Activated naive CD8-positive, alpha-beta T cell treated with anti-CD3 and anti-CD28 coated beads, Interleukin-2, amount 50 U/mL, for 24 hours (primary cell): Measurements from ENCODE around the gene ACOXL.
"Not testable (repeated sequence)": the region's sequence is repeated elsewhere in the genome, so short reads cannot be mapped to it uniquely, and the experiment has no call there.

Source experiments
- ATAC-seq: fragments of 150-1000 bp; cut with Tn5 transposase; one replicate; pipeline ENCODE4 v1.10.0; 2021
- DNase-seq: peaks from one replicate; pipeline ENCODE4 v3.0.0; 2021
- H3K27ac Mint-ChIP-seq: one replicate; pipeline ENCODE4 v1.8.0; 2021; ENCODE audit warnings: mild to moderate bottlenecking, mixed read lengths
- H3K27me3 Mint-ChIP-seq: one replicate; pipeline ENCODE4 v1.8.0; 2021; ENCODE audit warnings: mixed read lengths
- H3K36me3 Mint-ChIP-seq: one replicate; pipeline ENCODE4 v1.8.0; 2021; ENCODE audit warnings: low read depth, mixed read lengths
- H3K4me1 Mint-ChIP-seq: one replicate; pipeline ENCODE4 v1.8.0; 2021; ENCODE audit warnings: mixed read lengths
- H3K4me3 Mint-ChIP-seq: one replicate; pipeline ENCODE4 v1.8.0; 2021; ENCODE audit warnings: mild to moderate bottlenecking, moderate library complexity, mixed read lengths
- H3K9me3 Mint-ChIP-seq: one replicate; pipeline ENCODE4 v1.8.0; 2021; ENCODE audit warnings: mixed read lengths

ACOXL gene

GRCh38 chr2:110955556-110955955, 223.2 kb downstream of the ACOXL start:
- no peak overlapping the region for H3K4me3 Mint-ChIP-seq
- peaks cover 6% of the 10 kb centered on the region for H3K27me3 Mint-ChIP-seq
- H3K36me3 Mint-ChIP-seq: no peaks in the 10 kb centered on the region
- DNase-seq (no peak), ATAC-seq (no peak)
- no peaks in the 10 kb centered on the region for H3K9me3 Mint-ChIP-seq
- H3K4me1 Mint-ChIP-seq: no peaks in the 10 kb centered on the region
- H3K27ac Mint-ChIP-seq: no peak overlapping the region

GRCh38 chr2:110957293-110957692, 224.9 kb downstream of the ACOXL start:
- no peak for DNase-seq
- Mint-ChIP-seq H3K27me3 (peaks cover 10% of the 10 kb centered on the region), H3K4me3 (no peak overlapping the region), H3K36me3 (no peaks in the 10 kb centered on the region), H3K27ac (no peak overlapping the region), H3K4me1 (no peaks in the 10 kb centered on the region), H3K9me3 (peaks cover 3% of the 10 kb centered on the region)
- ATAC-seq: no peak

GRCh38 chr2:110958346-110959119, 226.2 kb downstream of the ACOXL start:
- H3K9me3 Mint-ChIP-seq: peaks cover 3% of the 10 kb centered on the region
- no peaks in the 10 kb centered on the region for H3K36me3 Mint-ChIP-seq
- peaks cover 10% of the 10 kb centered on the region for H3K27me3 Mint-ChIP-seq
- ATAC-seq (no peak), DNase-seq (no peak)
- no peak overlapping the region for H3K4me3 Mint-ChIP-seq
- H3K4me1 Mint-ChIP-seq: no peaks in the 10 kb centered on the region
- no peak overlapping the region for H3K27ac Mint-ChIP-seq

GRCh38 chr2:110959198-110959597, 226.8 kb downstream of the ACOXL start:
- Mint-ChIP-seq H3K36me3 (no peaks in the 10 kb centered on the region), H3K27me3 (peaks cover 10% of the 10 kb centered on the region), H3K4me3 (no peak overlapping the region), H3K27ac (no peak overlapping the region), H3K4me1 (no peaks in the 10 kb centered on the region), H3K9me3 (peaks cover 3% of the 10 kb centered on the region)
- ATAC-seq (no peak), DNase-seq (no peak)

- ATAC-seq: no peak
- no peak overlapping the region for H3K27ac Mint-ChIP-seq
Observed at GRCh38 chr2:110960281-110960680, 227.9 kb downstream of the ACOXL start.

GRCh38 chr2:110960954-110961353, 228.6 kb downstream of the ACOXL start:
- H3K4me3 Mint-ChIP-seq: no peak overlapping the region
- H3K27ac Mint-ChIP-seq: no peak overlapping the region
- ATAC-seq (no peak), DNase-seq (no peak)
- no peaks in the 10 kb centered on the region for H3K4me1 Mint-ChIP-seq
- peaks cover 3% of the 10 kb centered on the region for H3K9me3 Mint-ChIP-seq
- H3K36me3 Mint-ChIP-seq: no peaks in the 10 kb centered on the region
- H3K27me3 Mint-ChIP-seq: peaks cover 8% of the 10 kb centered on the region

More at GRCh38 chr2:110960281-110960680, 227.9 kb downstream of the ACOXL start:
- Mint-ChIP-seq H3K4me3 (no peak overlapping the region), H3K27me3 (peaks cover 8% of the 10 kb centered on the region), H3K36me3 (no peaks in the 10 kb centered on the region), H3K4me1 (no peaks in the 10 kb centered on the region), H3K9me3 (peaks cover 3% of the 10 kb centered on the region)
- DNase-seq: no peak

GRCh38 chr2:110961643-110962042, 229.3 kb downstream of the ACOXL start:
- not testable (repeated sequence) for H3K4me1 Mint-ChIP-seq, H3K27ac Mint-ChIP-seq, H3K36me3 Mint-ChIP-seq, DNase-seq, H3K9me3 Mint-ChIP-seq, H3K4me3 Mint-ChIP-seq, ATAC-seq, H3K27me3 Mint-ChIP-seq

GRCh38 chr2:110969696-110970095, 237.3 kb downstream of the ACOXL start:
- H3K27me3 Mint-ChIP-seq: peaks cover 9% of the 10 kb centered on the region
- DNase-seq: no peak
- H3K4me1 Mint-ChIP-seq: no peaks in the 10 kb centered on the region
- H3K4me3 Mint-ChIP-seq: no peak overlapping the region
- ATAC-seq: no peak
- H3K9me3 Mint-ChIP-seq: peaks cover 5% of the 10 kb centered on the region
- H3K27ac Mint-ChIP-seq: no peak overlapping the region
- H3K36me3 Mint-ChIP-seq: no peaks in the 10 kb centered on the region

GRCh38 chr2:110970201-110970600, 237.8 kb downstream of the ACOXL start:
- H3K9me3 Mint-ChIP-seq: peaks cover 5% of the 10 kb centered on the region
- H3K27me3 Mint-ChIP-seq: peaks cover 7% of the 10 kb centered on the region
- H3K4me3 Mint-ChIP-seq: no peak overlapping the region
- no peaks in the 10 kb centered on the region for H3K4me1 Mint-ChIP-seq
- no peak for ATAC-seq
- H3K27ac Mint-ChIP-seq: no peak overlapping the region
- no peak for DNase-seq
- H3K36me3 Mint-ChIP-seq: no peaks in the 10 kb centered on the region

- Mint-ChIP-seq H3K9me3 (peaks cover 5% of the 10 kb centered on the region), H3K36me3 (no peaks in the 10 kb centered on the region), H3K27me3 (peaks cover 10% of the 10 kb centered on the region), H3K27ac (no peak overlapping the region), H3K4me3 (no peak overlapping the region), H3K4me1 (no peaks in the 10 kb centered on the region)
- DNase-seq: no peak
- no peak for ATAC-seq
Observed at GRCh38 chr2:110971811-110972210, 239.4 kb downstream of the ACOXL start.

- no peak overlapping the region for H3K27ac Mint-ChIP-seq
- DNase-seq: no peak
Observed at GRCh38 chr2:110973262-110973661, 240.9 kb downstream of the ACOXL start.

GRCh38 chr2:110977403-110977802, 245.0 kb downstream of the ACOXL start:
- no peak for ATAC-seq
- Mint-ChIP-seq H3K27me3 (peaks cover 4% of the 10 kb centered on the region), H3K27ac (no peak overlapping the region), H3K4me1 (no peaks in the 10 kb centered on the region), H3K36me3 (no peaks in the 10 kb centered on the region), H3K9me3 (no peaks in the 10 kb centered on the region), H3K4me3 (no peak overlapping the region)
- DNase-seq: no peak

More at GRCh38 chr2:110973262-110973661, 240.9 kb downstream of the ACOXL start:
- Mint-ChIP-seq H3K36me3 (no peaks in the 10 kb centered on the region), H3K4me1 (no peaks in the 10 kb centered on the region), H3K9me3 (peaks cover 5% of the 10 kb centered on the region), H3K27me3 (peaks cover 10% of the 10 kb centered on the region), H3K4me3 (no peak overlapping the region)
- no peak for ATAC-seq

- no peak overlapping the region for H3K27ac Mint-ChIP-seq
- no peaks in the 10 kb centered on the region for H3K9me3 Mint-ChIP-seq
- DNase-seq: no peak
- ATAC-seq: no peak
- no peaks in the 10 kb centered on the region for H3K4me1 Mint-ChIP-seq
- H3K36me3 Mint-ChIP-seq: no peaks in the 10 kb centered on the region
- H3K27me3 Mint-ChIP-seq: peaks cover 4% of the 10 kb centered on the region
- no peak overlapping the region for H3K4me3 Mint-ChIP-seq
Observed at GRCh38 chr2:110978148-110978547, 245.8 kb downstream of the ACOXL start.

GRCh38 chr2:110978756-110979470, 246.5 kb downstream of the ACOXL start:
- Mint-ChIP-seq H3K27me3 (peaks cover 4% of the 10 kb centered on the region), H3K36me3 (no peaks in the 10 kb centered on the region), H3K27ac (no peak overlapping the region), H3K9me3 (no peaks in the 10 kb centered on the region), H3K4me1 (no peaks in the 10 kb centered on the region), H3K4me3 (no peak overlapping the region)
- no peak for ATAC-seq
- DNase-seq: no peak
